HG03521 (cell line): ENCODE results near the gene CCDC30.

Experiments
- ATAC-seq: cut with Tn5 transposase; IDR thresholded peaks from one replicate; pipeline ENCODE4 v1.9.1; 2021; ENCODE audit warnings: mild to moderate bottlenecking, moderate library complexity; ENCODE audit not compliant: unreplicated experiment

The CCDC30 gene

GRCh38 chr1:42686418-42686817 lies 223.3 kb downstream of the CCDC30 start:
- no peak for ATAC-seq

- ATAC-seq: no peak
These were observed 226.8 kb downstream of the CCDC30 start for GRCh38 chr1:42689912-42690311.

GRCh38 chr1:42690477-42691156 lies 227.5 kb downstream of the CCDC30 start:
- no peak for ATAC-seq

GRCh38 chr1:42691157-42691498 lies 228.0 kb downstream of the CCDC30 start:
- ATAC-seq: no peak

- ATAC-seq: no peak
These were observed 229.4 kb downstream of the CCDC30 start for GRCh38 chr1:42692461-42692860.

GRCh38 chr1:42692911-42693310 lies 229.8 kb downstream of the CCDC30 start:
- no peak for ATAC-seq

- no peak for ATAC-seq
These were observed 235.2 kb downstream of the CCDC30 start for GRCh38 chr1:42698081-42698813.

GRCh38 chr1:42700006-42700405 lies 236.9 kb downstream of the CCDC30 start:
- ATAC-seq: no peak

- no peak for ATAC-seq
These were observed 240.9 kb downstream of the CCDC30 start for GRCh38 chr1:42703888-42704464.
